Caco-2 (cell line): ENCODE measurements around the gene GJD2. TPM values are rescaled to one million over a fixed set of nuclear protein-coding genes. Genes with fewer than 3 reads are reported as not detected.

Experiments
- BruUV-seq: library from RNA; stranded (reverse); fragments of 400-500 nt; replicated peaks from 2 replicates; lab custom pipeline; 2021; lab: Mats Ljungman, UMichigan
- CTCF ChIA-PET: fragments of 300-600 bp; sonication (Branson Sonifier 250); formaldehyde crosslinking; loops from one replicate; lab custom pipeline; 2022; ENCODE audit warnings: antibody characterized with exemption; lab: Charles Lee
- POLR2A ChIA-PET: fragments of 300-600 bp; sonication (Branson Sonifier 250); formaldehyde crosslinking; loops from one replicate; lab custom pipeline; 2022; ENCODE audit warnings: antibody characterized with exemption; lab: Charles Lee
- DNase-seq, 2 experiments: peaks; one replicate each; pipeline versions ENCODE4 v3.0.0 to v3.0.0-alpha.2; 2020 to 2022
- H3K27me3 ChIP-seq: replicated peaks from 2 replicates; pipeline ENCODE4 v1.6.0; 2011; ENCODE audit warnings: low read length; ENCODE audit not compliant: control insufficient read depth, insufficient read depth
- H3K36me3 ChIP-seq: 2 replicates; pipeline ENCODE4 v1.5.1; 2011; ENCODE audit warnings: low read length; ENCODE audit not compliant: control insufficient read depth, insufficient read depth
- H3K4me1 ChIP-seq: fragments of 250-450 bp; sonication (Bioruptor Pico); 2 replicates; pipeline ENCODE4 v1.5.1; 2020; ENCODE audit warnings: mild to moderate bottlenecking
- H3K4me3 ChIP-seq: 2 replicates; pipeline ENCODE4 v1.5.1; 2011; ENCODE audit warnings: low read depth, mild to moderate bottlenecking, control low read depth, low read length
- H3K9me3 ChIP-seq: fragments of 250-450 bp; sonication (Bioruptor Pico); 2 replicates; pipeline ENCODE4 v1.5.1; 2020; ENCODE audit warnings: mild to moderate bottlenecking, moderate library complexity
- H3K27ac Mint-ChIP-seq: one replicate; pipeline ENCODE4 v1.8.0; 2022; ENCODE audit warnings: mixed read lengths; ENCODE audit not compliant: unreplicated experiment
- H3K27me3 Mint-ChIP-seq: one replicate; pipeline ENCODE4 v1.8.0; 2022; ENCODE audit warnings: mixed read lengths; ENCODE audit not compliant: insufficient read depth, unreplicated experiment
- H3K36me3 Mint-ChIP-seq: one replicate; pipeline ENCODE4 v1.8.0; 2022; ENCODE audit warnings: mild to moderate bottlenecking, mixed read lengths; ENCODE audit not compliant: insufficient read depth, unreplicated experiment
- H3K4me1 Mint-ChIP-seq: one replicate; pipeline ENCODE4 v1.8.0; 2022; ENCODE audit warnings: low read depth, mixed read lengths; ENCODE audit not compliant: unreplicated experiment
- H3K4me3 Mint-ChIP-seq: one replicate; pipeline ENCODE4 v1.8.0; 2022; ENCODE audit warnings: mild to moderate bottlenecking, moderate library complexity, mixed read lengths; ENCODE audit not compliant: unreplicated experiment
- H3K9me3 Mint-ChIP-seq: one replicate; pipeline ENCODE4 v1.8.0; 2022; ENCODE audit warnings: mixed read lengths; ENCODE audit not compliant: unreplicated experiment
- CTCF ChIP-seq, 2 experiments: fragments of 200-600 bp in 1 of 2; IDR thresholded peaks; 1 replicate in 1 of 2; 2 replicates in 1 of 2; pipeline versions ENCODE4 v1.5.1 to v1.8.0; 2011 to 2022; ENCODE audit warnings: antibody characterized with exemption in 1 of 2, control low read depth in 1 of 2, inconsistent platforms in 1 of 2, low read depth in 1 of 2, low read length in 1 of 2, mild to moderate bottlenecking in 1 of 2, moderate library complexity in 1 of 2; ENCODE audit not compliant: insufficient read depth in 1 of 2, severe bottlenecking in 1 of 2, unreplicated experiment in 1 of 2
- intact Hi-C: fragments of 100-400 bp; cut with micrococcal nuclease; formaldehyde crosslinking; loops from one replicate; pipeline ENCODE4 v1.10.0; 2022; ENCODE audit not compliant: unreplicated experiment
- total RNA-seq: library from RNA; stranded (reverse); gene quantifications from 2 replicates; pipeline ENCODE4 v1.2.3, GENCODE V29; 2022

GJD2 gene
- total RNA-seq, 1 experiment from 2014 or later: not detected

GRCh38 chr15:34802371-34802770 lies 47.6 kb upstream of the GJD2 start:
- Mint-ChIP-seq H3K27me3 (peaks cover 4% of the 10 kb centered on the region), H3K4me1 (no peaks in the 10 kb centered on the region), H3K9me3 (peaks cover 9% of the 10 kb centered on the region), H3K4me3 (no peak overlapping the region), H3K36me3 (no peaks in the 10 kb centered on the region), H3K27ac (no peak overlapping the region)
- intact Hi-C loops: no loop called here
- H3K27me3 ChIP-seq: no peaks in the 10 kb centered on the region
- TF ChIP-seq CTCF (IDR thresholded peaks at IDR 0.05; ENCODE audit: insufficient read depth in 1 of 2, low read depth in 1 of 2, low read length in 1 of 2, severe bottlenecking in 1 of 2, unreplicated experiment in 1 of 2): no peak
- H3K4me3 ChIP-seq: no peak overlapping the region
- no peaks in the 10 kb centered on the region for H3K36me3 ChIP-seq
- no peaks in the 10 kb centered on the region for H3K4me1 ChIP-seq
- BruUV-seq: no TSS peak
- no peak for DNase-seq
- ChIA-PET POLR2A (no interaction called here), CTCF (no interaction called here)
- no peaks in the 10 kb centered on the region for H3K9me3 ChIP-seq

GRCh38 chr15:34799149-34800101 lies 44.6 kb upstream of the GJD2 start:
- ChIA-PET CTCF (no interaction called here), POLR2A (no interaction called here)
- no TSS peak for BruUV-seq
- no peak for TF ChIP-seq CTCF (IDR thresholded peaks at IDR 0.05; ENCODE audit: insufficient read depth in 1 of 2, low read depth in 1 of 2, low read length in 1 of 2, severe bottlenecking in 1 of 2, unreplicated experiment in 1 of 2)
- Mint-ChIP-seq H3K4me3 (no peak overlapping the region), H3K36me3 (no peaks in the 10 kb centered on the region), H3K9me3 (no peaks in the 10 kb centered on the region), H3K4me1 (no peaks in the 10 kb centered on the region), H3K27ac (no peak overlapping the region), H3K27me3 (peaks cover 5% of the 10 kb centered on the region)
- intact Hi-C loops: no loop called here
- H3K4me1 ChIP-seq: no peaks in the 10 kb centered on the region
- no peaks in the 10 kb centered on the region; the same call in 1 of the 2 replicates for H3K27me3 ChIP-seq
- no peak for DNase-seq
- H3K4me3 ChIP-seq: no peak overlapping the region
- no peaks in the 10 kb centered on the region for H3K36me3 ChIP-seq
- H3K9me3 ChIP-seq: no peaks in the 10 kb centered on the region

- ChIA-PET POLR2A (no interaction called here), CTCF (no interaction called here)
- H3K9me3 Mint-ChIP-seq: no peaks in the 10 kb centered on the region
- H3K36me3 ChIP-seq: no peaks in the 10 kb centered on the region
- no peak for TF ChIP-seq CTCF (IDR thresholded peaks at IDR 0.05; ENCODE audit: insufficient read depth in 1 of 2, low read depth in 1 of 2, low read length in 1 of 2, severe bottlenecking in 1 of 2, unreplicated experiment in 1 of 2)
- no peak overlapping the region for H3K4me3 Mint-ChIP-seq
- H3K4me1 Mint-ChIP-seq: no peaks in the 10 kb centered on the region
- no peaks in the 10 kb centered on the region for H3K9me3 ChIP-seq
- H3K27ac Mint-ChIP-seq: no peak overlapping the region
- BruUV-seq: no TSS peak
- no peaks in the 10 kb centered on the region for H3K36me3 Mint-ChIP-seq
- intact Hi-C loops: no loop called here
- H3K4me1 ChIP-seq: no peaks in the 10 kb centered on the region
- no peak overlapping the region for H3K4me3 ChIP-seq
- peaks cover 16% of the 10 kb centered on the region for H3K27me3 Mint-ChIP-seq
- DNase-seq: no peak
- no peaks in the 10 kb centered on the region; the same call in 1 of the 2 replicates for H3K27me3 ChIP-seq
Observed at GRCh38 chr15:34796847-34797435, 42.1 kb upstream of the GJD2 start.
